ENCODE results near the gene NPLOC4.

The NPLOC4 gene

GRCh38 chr17:81582749-81583148, 54.2 kb downstream of the NPLOC4 start:
- DNase-seq = no peak

- DNase-seq = no peak
Measured at GRCh38 chr17:81582341-81582740, 54.6 kb downstream of the NPLOC4 start.

GRCh38 chr17:81581758-81582157, 55.2 kb downstream of the NPLOC4 start:
- DNase-seq = no peak

GRCh38 chr17:81580481-81580880, 56.4 kb downstream of the NPLOC4 start:
- no peak for DNase-seq

DNA sequence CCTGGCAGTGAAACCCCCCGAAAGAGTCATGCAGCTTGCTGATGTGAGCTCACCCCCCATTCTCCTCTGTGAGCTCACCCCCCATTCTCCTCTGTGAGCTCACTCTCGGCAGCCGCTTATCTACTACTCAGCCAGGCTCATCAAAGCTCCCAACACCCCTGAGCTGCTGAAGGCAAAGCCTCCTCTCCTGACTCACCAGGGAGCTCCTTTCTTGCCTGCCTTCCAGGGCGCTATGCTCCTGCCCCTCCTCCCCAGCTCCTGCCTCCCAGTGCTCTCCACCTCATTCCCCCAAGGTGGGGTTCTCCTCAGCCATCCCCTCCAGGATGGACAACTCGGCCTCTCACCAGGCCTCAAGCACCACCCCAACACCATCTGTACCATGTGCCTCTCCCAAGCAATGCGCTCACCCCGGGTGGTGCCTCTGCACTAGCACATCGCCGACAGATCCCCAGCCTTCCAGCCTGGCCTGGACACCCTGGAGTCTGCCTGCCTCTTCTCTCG, 57.0 kb downstream of the NPLOC4 start:
- no peak for DNase-seq

- no peak for DNase-seq
Measured at GRCh38 chr17:81579298-81579697, 57.6 kb downstream of the NPLOC4 start.

- no peak for DNase-seq
Measured at GRCh38 chr17:81578561-81579225, 58.2 kb downstream of the NPLOC4 start.

- DNase-seq = no peak
Measured at GRCh38 chr17:81578038-81578441, 58.9 kb downstream of the NPLOC4 start.

GRCh38 chr17:81577278-81578000, 59.5 kb downstream of the NPLOC4 start:
- peak; percentile 91 to 93 for DNase-seq

DNA sequence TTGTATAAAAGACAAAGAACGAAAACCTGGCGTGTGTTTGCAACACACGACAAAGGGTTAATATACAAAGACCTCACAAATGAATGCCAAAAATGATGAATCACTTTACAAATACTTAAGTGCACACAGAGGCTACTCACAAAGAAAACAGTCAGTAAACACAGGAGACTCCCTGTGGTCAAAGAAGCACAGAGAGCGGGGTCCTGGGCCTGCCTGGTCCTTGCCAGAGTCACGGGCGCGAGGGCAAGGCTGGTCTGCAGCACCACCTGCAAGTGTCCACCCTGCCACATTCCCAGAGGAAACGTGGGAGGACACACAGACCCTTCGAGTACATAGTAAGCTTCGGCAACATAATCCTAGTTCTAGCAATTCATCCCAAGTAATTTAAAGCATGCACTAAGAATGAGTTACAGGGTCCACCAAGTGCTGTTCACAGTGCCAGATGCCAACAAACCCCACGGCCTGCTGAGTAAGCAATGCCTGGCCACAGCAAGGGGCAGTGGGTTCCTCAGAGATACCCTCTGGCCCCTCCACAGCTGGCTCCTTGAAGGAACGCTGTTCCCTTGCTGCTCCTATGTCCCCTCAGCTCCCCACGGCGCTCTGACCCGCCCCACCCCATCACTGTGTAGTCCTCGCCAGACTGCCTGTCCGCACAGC, 60.2 kb downstream of the NPLOC4 start:
- no peak for DNase-seq

DNA sequence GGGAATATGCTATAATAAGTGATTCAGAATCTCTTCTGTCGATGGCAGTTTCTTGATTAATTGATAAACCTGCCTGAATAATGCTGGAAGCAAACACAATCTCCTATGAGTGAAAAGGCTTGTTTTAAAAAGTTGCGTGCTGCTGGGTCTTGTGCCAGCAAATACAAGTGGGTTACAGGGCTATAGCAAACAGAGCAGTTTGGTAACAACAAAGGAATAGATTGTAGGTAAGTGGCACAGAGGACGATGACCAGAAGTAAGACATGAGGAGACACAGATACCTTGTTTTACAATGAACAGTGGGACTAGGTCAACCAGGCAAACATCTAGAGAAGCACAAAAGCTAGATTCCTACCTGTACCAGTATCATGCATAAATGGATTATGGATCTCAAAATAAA, 61.1 kb downstream of the NPLOC4 start:
- no peak for DNase-seq

DNA sequence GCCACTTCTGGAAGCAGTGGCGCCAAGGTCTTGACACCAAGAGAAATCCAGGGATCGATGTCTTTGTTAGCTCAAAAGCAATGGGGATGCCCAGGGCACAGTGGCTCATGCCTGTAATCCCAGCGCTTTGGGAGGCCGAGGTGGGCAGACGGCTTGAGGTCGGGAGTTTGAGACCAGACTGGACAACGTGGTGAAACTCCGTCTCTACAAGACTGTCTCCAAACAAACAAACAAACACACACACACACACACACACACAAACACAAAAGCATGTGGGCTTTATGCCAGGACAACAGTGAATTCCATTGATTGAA, 62.3 kb downstream of the NPLOC4 start:
- DNase-seq = no peak

DNA sequence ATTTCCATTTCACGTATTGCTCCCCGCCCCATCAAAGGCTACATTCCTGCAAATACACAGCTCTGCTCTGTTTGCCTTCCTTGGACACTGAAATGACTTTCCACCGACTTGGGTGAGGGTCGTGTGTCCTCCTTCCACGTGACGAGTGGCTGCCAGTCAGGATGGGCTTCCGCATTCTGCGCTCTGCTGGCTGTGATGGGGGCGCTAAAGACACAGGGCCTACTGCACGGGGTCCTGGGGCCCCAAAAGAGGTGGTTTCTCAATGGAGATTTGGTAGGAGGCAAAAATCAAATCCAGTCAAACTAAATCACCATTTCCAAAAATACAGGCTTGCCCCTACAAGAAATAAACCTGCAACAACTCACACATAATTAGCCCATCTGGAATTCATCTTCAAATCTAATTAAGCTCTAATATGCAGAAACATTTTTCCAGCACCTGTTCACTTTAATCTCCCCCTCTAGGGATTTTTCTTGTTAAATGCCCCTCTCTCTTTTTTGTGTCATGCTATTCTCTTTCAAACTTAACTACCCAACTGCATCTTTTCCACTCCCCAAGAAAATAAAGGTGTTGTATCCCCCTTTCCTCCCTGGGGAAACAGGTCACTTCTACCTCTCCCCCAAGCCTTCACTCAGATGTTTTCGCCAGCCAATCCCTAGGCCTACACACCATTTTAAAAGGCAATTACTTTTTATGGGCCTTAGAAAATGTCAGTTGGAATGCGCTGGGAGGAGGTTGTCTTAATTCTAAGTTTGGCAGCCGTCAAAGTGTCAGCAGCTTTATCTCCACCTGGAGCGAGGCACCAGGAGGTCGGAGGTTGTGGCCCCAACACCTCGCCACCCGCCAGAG, 62.9 kb downstream of the NPLOC4 start:
- no peak for DNase-seq

DNA sequence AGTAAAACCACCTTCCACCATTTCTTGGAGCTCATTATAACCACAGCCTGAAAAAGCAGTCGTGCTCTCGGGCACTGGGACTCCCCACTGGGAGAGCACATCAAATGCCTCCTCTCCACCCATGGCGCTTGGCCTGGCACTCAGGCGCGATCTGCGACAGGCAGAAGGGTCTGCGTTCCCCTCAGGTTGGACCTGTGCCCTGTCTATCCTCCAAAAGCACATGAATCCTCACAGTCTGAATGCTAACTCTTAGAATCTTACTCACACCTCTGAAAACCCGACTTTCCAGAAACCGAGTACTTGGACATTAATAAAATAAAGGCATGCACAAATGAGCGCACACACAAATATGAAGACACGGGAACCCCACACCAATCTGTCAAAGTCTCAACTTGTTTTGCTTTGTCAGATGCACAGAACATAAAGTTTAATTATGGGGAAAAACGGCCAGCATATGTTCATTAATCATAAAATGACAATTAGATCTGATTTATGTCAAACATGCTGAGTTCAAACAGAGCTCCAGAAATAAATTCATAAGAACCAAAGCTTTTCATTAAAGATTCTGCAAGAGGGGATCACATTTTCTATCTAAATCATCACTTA, 64.2 kb downstream of the NPLOC4 start:
- DNase-seq = no peak

- DNase-seq = no peak
Measured at GRCh38 chr17:81570964-81571363, 65.9 kb downstream of the NPLOC4 start.

DNA sequence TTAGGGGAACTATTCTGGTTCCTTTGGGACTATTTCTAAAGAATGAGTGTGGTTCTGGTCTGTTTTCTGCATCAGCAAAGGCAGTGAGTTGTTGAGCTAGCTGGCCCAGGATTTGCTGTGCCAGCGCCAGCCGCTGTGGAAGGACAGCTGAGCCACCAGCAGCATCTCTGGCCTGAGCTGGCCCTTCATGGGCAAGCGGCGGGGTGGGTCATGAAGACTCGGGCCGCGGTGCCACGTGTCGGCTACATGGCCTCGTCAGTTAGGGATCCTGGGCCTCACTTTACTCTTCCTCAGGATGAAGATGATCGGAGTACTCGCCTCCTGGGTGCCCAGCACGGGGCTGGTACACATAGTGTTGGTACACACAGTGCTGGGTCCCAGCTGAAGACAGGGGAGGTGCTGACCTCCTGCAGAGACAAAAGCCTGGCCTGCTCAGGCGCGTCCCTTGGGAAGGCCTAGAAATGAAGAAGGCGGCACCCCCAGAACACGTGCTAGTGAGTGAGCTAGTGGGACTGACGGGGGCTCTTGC, 66.9 kb downstream of the NPLOC4 start:
- no peak for DNase-seq

- no peak for DNase-seq
Measured at GRCh38 chr17:81568416-81568815, 68.5 kb downstream of the NPLOC4 start.

DNA sequence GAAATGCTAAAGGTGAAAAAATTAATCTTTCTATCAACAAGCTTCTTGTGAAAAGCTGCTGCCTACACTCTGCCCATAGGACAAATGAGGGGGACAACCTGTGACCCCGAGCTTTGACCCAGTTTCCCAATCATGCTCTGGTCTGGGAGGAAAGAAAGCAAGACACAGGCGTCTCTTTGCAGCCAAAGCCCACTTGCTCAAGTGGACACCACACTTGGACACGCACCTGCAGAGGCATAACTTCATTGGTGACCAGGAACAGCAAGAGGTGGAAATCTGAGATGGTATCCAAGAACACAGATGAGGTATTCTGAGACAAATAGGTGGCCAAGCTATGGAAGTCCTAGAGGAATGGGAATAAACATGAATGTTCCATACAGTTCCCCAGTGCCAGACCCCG, 69.7 kb downstream of the NPLOC4 start:
- DNase-seq = no peak

DNA sequence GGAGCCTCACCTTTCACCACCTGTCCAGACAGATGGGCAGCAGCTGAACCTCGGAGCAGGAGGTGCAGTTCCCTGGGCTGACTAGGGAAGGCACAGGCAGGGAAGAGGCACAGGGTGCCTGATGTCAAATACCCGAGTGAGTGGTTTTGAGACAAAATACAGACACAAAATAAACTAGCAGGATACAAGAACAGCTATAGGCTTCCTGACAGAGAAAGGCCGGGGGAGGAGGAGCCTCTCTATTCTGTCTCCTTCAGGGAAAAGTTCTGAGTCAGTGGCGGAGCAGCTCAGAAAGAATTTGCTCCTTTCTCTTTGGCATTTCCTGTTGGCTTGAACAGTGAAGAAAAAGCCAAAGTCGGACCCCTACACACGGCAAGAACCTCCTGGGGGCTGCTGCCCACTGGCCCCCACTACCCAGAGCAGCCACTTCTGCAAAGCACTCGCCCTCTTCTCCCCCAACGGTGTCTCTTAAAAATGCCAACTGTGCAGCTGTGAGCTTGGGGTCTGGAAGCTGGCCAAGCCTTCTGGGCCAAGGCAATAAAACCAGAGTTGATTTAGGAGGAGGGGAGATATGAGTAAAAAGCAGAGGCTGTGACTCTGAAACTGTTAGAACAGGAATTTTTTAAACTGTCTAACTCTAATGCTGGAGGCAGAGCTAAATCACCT, 70.3 kb downstream of the NPLOC4 start:
- DNase-seq = no peak

GRCh38 chr17:81565231-81565630, 71.7 kb downstream of the NPLOC4 start:
- no peak for DNase-seq

- no peak for DNase-seq
Measured at GRCh38 chr17:81564778-81565177, 72.1 kb downstream of the NPLOC4 start.
